ENCODE measurements around the gene RUNX2. TPM values are rescaled to one million over a fixed set of nuclear protein-coding genes. Genes with fewer than 3 reads are reported as not detected.
A peak's percentile ranks its signal among the peaks of the same experiment; 100 is the strongest.

Gene RUNX2
- total RNA-seq, 1 experiment from 2014 or later, result 3.8 TPM

DNA sequence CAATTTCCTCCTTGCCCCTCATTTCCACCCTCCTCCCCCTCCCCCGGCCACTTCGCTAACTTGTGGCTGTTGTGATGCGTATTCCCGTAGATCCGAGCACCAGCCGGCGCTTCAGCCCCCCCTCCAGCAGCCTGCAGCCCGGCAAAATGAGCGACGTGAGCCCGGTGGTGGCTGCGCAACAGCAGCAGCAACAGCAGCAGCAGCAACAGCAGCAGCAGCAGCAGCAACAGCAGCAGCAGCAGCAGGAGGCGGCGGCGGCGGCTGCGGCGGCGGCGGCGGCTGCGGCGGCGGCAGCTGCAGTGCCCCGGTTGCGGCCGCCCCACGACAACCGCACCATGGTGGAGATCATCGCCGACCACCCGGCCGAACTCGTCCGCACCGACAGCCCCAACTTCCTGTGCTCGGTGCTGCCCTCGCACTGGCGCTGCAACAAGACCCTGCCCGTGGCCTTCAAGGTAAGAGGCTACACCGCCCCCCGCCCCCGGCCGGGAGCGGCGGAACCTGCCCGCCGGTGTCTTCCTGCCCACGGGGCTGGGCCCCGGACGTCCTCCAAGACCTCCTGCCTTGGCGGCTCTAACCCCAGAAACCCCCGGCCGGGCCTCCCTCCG, 94.5 kb downstream of the RUNX2 start:
- CTCF ChIA-PET, result interaction anchor here (0.6 to 1.4 kb wide), 4 partner anchors 45 to 615 kb away, joined by 5 to 7 read pairs (median 6); partner anchors contain the start of gene SUPT3H
- H3K9ac ChIP-seq (ENCODE audit: low read length), result peak overlapping the region; percentile 91
- TF ChIP-seq, protein P1, sequence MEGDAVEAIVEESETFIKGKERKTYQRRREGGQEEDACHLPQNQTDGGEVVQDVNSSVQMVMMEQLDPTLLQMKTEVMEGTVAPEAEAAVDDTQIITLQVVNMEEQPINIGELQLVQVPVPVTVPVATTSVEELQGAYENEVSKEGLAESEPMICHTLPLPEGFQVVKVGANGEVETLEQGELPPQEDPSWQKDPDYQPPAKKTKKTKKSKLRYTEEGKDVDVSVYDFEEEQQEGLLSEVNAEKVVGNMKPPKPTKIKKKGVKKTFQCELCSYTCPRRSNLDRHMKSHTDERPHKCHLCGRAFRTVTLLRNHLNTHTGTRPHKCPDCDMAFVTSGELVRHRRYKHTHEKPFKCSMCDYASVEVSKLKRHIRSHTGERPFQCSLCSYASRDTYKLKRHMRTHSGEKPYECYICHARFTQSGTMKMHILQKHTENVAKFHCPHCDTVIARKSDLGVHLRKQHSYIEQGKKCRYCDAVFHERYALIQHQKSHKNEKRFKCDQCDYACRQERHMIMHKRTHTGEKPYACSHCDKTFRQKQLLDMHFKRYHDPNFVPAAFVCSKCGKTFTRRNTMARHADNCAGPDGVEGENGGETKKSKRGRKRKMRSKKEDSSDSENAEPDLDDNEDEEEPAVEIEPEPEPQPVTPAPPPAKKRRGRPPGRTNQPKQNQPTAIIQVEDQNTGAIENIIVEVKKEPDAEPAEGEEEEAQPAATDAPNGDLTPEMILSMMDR (conservative IDR thresholded peaks at IDR 0.05; ENCODE audit: low read depth, low read length), result no peak
- no peak for TF ChIP-seq EZH2 (IDR thresholded peaks at IDR 0.05; ENCODE audit: low read length, unreplicated experiment)
- TF ChIP-seq EZH2phosphoT487 (IDR thresholded peaks at IDR 0.05; ENCODE audit: borderline replicate concordance, low read length), result no peak
- no peaks in the 10 kb centered on the region for H3K27me3 ChIP-seq (ENCODE audit: low read length)
- peaks cover 80% of the 10 kb centered on the region for H3K79me2 ChIP-seq (ENCODE audit: low read length)
- peaks cover 32% of the 10 kb centered on the region for H3K4me1 ChIP-seq (ENCODE audit: insufficient read depth, low read length)
- intact Hi-C loops (cut with micrococcal nuclease), result loop anchor here (2.0 to 5.0 kb wide), 2 partner anchors 184 to 235 kb away; no protein-coding TSS in a partner anchor
- H3K9me3 ChIP-seq (ENCODE audit: low read length), result no peaks in the 10 kb centered on the region
- no peaks in the 10 kb centered on the region for H3F3A ChIP-seq (ENCODE audit: low read length, unreplicated experiment)
- no TSS peak for BruUV-seq (replicated peaks)
- peak overlapping the region; percentile 83 for H2AFZ ChIP-seq (ENCODE audit: low read length)
- no peaks in the 10 kb centered on the region for H3K36me3 ChIP-seq (ENCODE audit: low read depth, low read length)
- H3K4me2 ChIP-seq (ENCODE audit: low read length), result peak overlapping the region; percentile 95
- H4K20me1 ChIP-seq (ENCODE audit: low read length), result no peaks in the 10 kb centered on the region
- DNase-seq (peak; percentile 44), ATAC-seq (peak; percentile 30)
- H3K27ac ChIP-seq (ENCODE audit: low read length), result peak overlapping the region; percentile 73
- POLR2A ChIA-PET (ENCODE audit: unreplicated experiment), result no interaction called here
- no peaks in the 10 kb centered on the region for H3K9me2 ChIP-seq (replicated peaks; ENCODE audit: low read length)
- peak overlapping the region; percentile 93 for H3K4me3 ChIP-seq (ENCODE audit: low read length)

DNA sequence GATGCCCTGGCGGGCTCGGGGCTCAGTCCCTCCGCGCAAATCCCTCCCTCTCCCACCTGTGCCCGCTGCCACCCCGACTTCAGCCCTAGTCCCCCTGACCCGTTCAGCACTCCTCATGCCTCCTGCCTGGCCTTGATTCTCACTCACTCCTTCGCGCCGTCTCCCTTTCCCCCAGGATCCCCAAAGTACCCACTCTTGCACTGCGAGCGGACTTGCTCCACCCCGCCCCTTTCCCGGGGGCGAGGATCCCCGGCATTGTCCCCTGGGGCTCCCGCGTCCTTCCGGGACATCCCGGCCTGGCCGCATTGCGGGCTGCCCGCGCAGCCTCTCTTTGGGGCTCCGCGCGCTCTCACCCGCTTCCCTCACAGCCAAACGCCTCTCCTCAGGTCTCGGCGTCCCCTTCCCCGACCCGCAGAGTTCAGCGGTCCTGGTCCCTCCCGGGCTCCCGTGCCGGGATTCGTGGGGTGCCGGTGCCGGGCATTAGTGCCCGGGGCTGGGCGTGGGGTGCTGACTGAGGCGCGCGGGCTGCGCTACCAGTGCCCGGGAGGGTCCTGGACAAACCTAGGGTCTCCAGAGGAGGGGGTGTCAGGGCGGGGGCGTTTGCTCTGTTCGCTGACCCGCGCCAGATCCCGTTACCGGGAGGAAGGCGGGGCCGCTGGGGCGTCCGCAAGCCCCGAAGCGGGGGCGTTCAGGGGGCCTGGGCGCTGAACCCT, 95.1 kb downstream of the RUNX2 start:
- DNase-seq (no peak), ATAC-seq (peak; percentile 2)
- ChIA-PET POLR2A (ENCODE audit: unreplicated experiment) (no interaction called here), CTCF (interaction anchor here (0.5 kb wide), 1 partner anchor 140 kb away, joined by 3 read pairs; no protein-coding TSS in a partner anchor)
- Histone ChIP-seq H3K27ac (ENCODE audit: low read length) (peak overlapping the region; percentile 73), H3F3A (ENCODE audit: low read length, unreplicated experiment) (no peaks in the 10 kb centered on the region), H3K4me2 (ENCODE audit: low read length) (peak overlapping the region; percentile 95), H3K9me2 (replicated peaks; ENCODE audit: low read length) (no peaks in the 10 kb centered on the region), H3K79me2 (ENCODE audit: low read length) (peaks cover 86% of the 10 kb centered on the region), H3K9ac (ENCODE audit: low read length) (peak overlapping the region; percentile 91), H3K36me3 (ENCODE audit: low read depth, low read length) (no peaks in the 10 kb centered on the region), H3K4me3 (ENCODE audit: low read length) (peak overlapping the region; percentile 93), H3K4me1 (ENCODE audit: insufficient read depth, low read length) (peaks cover 32% of the 10 kb centered on the region), H3K27me3 (ENCODE audit: low read length) (no peaks in the 10 kb centered on the region), H4K20me1 (ENCODE audit: low read length) (no peaks in the 10 kb centered on the region), H3K9me3 (ENCODE audit: low read length) (no peaks in the 10 kb centered on the region), H2AFZ (ENCODE audit: low read length) (peak overlapping the region; percentile 83)
- TF ChIP-seq EZH2 (IDR thresholded peaks at IDR 0.05; ENCODE audit: low read length, unreplicated experiment) (no peak), EZH2phosphoT487 (IDR thresholded peaks at IDR 0.05; ENCODE audit: borderline replicate concordance, low read length) (no peak)
- TF ChIP-seq, protein P1 (conservative IDR thresholded peaks at IDR 0.05; ENCODE audit: low read depth, low read length), result no peak
- no TSS peak for BruUV-seq (replicated peaks)
- intact Hi-C loops (cut with micrococcal nuclease), result loop anchor here (2.0 to 5.0 kb wide), 2 partner anchors 184 to 234 kb away; no protein-coding TSS in a partner anchor

Measured in PC-3 (cell line).